ENCODE results near the gene ERGIC1. TPM values are rescaled to one million over a fixed set of nuclear protein-coding genes. Genes with fewer than 3 reads are reported as not detected.

The ERGIC1 gene
- total and polyA plus RNA-seq, 2 of the 13 experiments (the other 11 are each of a cell fraction or from before 2014, with no cell fraction given) = 78.5 to 184 TPM

DNA sequence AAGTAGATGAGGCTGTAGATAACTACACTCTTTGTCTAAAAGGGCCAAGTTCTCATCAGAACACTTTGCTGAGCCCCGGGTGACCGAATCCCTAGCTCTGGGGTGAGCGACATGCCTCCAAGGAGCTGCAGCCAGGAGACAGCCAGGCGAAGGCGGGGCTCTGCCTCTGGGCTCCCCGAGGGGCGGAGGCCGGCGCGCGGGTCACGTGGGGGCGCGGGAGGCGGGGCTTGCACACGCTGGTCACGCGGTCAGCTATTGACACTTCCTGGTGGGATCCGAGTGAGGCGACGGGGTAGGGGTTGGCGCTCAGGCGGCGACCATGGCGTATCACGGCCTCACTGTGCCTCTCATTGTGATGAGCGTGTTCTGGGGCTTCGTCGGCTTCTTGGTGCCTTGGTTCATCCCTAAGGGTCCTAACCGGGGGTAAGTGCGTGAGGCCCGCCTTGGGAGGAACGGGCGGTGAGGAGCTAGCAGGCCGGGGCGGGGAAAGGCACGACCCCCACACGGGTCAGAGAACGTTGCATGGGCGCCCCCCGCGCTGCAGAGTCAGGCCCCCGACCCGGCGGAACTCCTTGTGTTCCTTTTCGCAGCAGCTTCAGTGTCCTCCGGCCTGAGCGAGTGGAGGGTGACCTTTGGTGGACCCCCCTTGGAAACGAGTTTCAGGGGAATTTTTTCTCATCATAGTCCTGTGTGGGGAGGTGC lies 149.6 kb downstream of the ERGIC1 start, which contains the start of gene ATP6V0E1 (continued):
- TF ChIP-seq, protein P1, sequence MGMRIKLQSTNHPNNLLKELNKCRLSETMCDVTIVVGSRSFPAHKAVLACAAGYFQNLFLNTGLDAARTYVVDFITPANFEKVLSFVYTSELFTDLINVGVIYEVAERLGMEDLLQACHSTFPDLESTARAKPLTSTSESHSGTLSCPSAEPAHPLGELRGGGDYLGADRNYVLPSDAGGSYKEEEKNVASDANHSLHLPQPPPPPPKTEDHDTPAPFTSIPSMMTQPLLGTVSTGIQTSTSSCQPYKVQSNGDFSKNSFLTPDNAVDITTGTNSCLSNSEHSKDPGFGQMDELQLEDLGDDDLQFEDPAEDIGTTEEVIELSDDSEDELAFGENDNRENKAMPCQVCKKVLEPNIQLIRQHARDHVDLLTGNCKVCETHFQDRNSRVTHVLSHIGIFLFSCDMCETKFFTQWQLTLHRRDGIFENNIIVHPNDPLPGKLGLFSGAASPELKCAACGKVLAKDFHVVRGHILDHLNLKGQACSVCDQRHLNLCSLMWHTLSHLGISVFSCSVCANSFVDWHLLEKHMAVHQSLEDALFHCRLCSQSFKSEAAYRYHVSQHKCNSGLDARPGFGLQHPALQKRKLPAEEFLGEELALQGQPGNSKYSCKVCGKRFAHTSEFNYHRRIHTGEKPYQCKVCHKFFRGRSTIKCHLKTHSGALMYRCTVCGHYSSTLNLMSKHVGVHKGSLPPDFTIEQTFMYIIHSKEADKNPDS (CRISPR knock-in tag; IDR thresholded peaks at IDR 0.05) = no peak
- TF ChIP-seq EZH2 (conservative IDR thresholded peaks at IDR 0.05; ENCODE audit: low read depth, low read length) = no peak
- no peak for TF ChIP-seq NCOA5 (CRISPR knock-in tag; IDR thresholded peaks at IDR 0.05)
- TF ChIP-seq, protein P2, sequence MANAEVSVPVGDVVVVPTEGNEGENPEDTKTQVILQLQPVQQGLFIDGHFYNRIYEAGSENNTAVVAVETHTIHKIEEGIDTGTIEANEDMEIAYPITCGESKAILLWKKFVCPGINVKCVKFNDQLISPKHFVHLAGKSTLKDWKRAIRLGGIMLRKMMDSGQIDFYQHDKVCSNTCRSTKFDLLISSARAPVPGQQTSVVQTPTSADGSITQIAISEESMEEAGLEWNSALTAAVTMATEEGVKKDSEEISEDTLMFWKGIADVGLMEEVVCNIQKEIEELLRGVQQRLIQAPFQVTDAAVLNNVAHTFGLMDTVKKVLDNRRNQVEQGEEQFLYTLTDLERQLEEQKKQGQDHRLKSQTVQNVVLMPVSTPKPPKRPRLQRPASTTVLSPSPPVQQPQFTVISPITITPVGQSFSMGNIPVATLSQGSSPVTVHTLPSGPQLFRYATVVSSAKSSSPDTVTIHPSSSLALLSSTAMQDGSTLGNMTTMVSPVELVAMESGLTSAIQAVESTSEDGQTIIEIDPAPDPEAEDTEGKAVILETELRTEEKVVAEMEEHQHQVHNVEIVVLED (CRISPR knock-in tag; IDR thresholded peaks at IDR 0.05; ENCODE audit: borderline replicate concordance) = peak; percentile 91
- TF ChIP-seq ZMAT3 (CRISPR knock-in tag; conservative IDR thresholded peaks at IDR 0.05) = no peak; the same call in 1 of the 2 replicates
- 0 out of 2 replicates have a peak, but pooled peaks have one; percentile 62 for TF ChIP-seq ZNF589 (CRISPR knock-in tag; conservative IDR thresholded peaks at IDR 0.05)
- TF ChIP-seq ZNF558 (CRISPR knock-in tag; IDR thresholded peaks at IDR 0.05; ENCODE audit: borderline replicate concordance) = no peak
- TF ChIP-seq, protein P3, sequence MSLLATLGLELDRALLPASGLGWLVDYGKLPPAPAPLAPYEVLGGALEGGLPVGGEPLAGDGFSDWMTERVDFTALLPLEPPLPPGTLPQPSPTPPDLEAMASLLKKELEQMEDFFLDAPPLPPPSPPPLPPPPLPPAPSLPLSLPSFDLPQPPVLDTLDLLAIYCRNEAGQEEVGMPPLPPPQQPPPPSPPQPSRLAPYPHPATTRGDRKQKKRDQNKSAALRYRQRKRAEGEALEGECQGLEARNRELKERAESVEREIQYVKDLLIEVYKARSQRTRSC (CRISPR knock-in tag; IDR thresholded peaks at IDR 0.05; ENCODE audit: low read depth) = no peak
- no peak for TF ChIP-seq TARDBP (CRISPR knock-in tag; IDR thresholded peaks at IDR 0.05)
- peak; percentile 38 for TF ChIP-seq NCOA2 (CRISPR knock-in tag; IDR thresholded peaks at IDR 0.05)
- TF ChIP-seq, protein P4, sequence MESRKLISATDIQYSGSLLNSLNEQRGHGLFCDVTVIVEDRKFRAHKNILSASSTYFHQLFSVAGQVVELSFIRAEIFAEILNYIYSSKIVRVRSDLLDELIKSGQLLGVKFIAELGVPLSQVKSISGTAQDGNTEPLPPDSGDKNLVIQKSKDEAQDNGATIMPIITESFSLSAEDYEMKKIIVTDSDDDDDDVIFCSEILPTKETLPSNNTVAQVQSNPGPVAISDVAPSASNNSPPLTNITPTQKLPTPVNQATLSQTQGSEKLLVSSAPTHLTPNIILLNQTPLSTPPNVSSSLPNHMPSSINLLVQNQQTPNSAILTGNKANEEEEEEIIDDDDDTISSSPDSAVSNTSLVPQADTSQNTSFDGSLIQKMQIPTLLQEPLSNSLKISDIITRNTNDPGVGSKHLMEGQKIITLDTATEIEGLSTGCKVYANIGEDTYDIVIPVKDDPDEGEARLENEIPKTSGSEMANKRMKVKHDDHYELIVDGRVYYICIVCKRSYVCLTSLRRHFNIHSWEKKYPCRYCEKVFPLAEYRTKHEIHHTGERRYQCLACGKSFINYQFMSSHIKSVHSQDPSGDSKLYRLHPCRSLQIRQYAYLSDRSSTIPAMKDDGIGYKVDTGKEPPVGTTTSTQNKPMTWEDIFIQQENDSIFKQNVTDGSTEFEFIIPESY (CRISPR knock-in tag; IDR thresholded peaks at IDR 0.05) = no peak
- peak; percentile 50; the same call in 1 of the 2 replicates for TF ChIP-seq ZNF501 (CRISPR knock-in tag; IDR thresholded peaks at IDR 0.05)
- TF ChIP-seq ATF7-NPFF (CRISPR knock-in tag; IDR thresholded peaks at IDR 0.05; ENCODE audit: low read depth) = peak; percentile 75
- TF ChIP-seq, protein P5, sequence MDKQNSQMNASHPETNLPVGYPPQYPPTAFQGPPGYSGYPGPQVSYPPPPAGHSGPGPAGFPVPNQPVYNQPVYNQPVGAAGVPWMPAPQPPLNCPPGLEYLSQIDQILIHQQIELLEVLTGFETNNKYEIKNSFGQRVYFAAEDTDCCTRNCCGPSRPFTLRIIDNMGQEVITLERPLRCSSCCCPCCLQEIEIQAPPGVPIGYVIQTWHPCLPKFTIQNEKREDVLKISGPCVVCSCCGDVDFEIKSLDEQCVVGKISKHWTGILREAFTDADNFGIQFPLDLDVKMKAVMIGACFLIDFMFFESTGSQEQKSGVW (CRISPR knock-in tag; IDR thresholded peaks at IDR 0.05; ENCODE audit: borderline replicate concordance) = no peak
- no peak for TF ChIP-seq STAT5B (CRISPR knock-in tag; IDR thresholded peaks at IDR 0.05)
- TF ChIP-seq ZNF441 (CRISPR knock-in tag; IDR thresholded peaks at IDR 0.05; ENCODE audit: borderline replicate concordance) = no peak
- no peak for TF ChIP-seq NONO (IDR thresholded peaks at IDR 0.05)
- peak; percentile 70 for TF ChIP-seq NONO (CRISPR knock-in tag; conservative IDR thresholded peaks at IDR 0.05)
- 0 out of 2 replicates have a peak, but pooled peaks have one; percentile 18 for TF ChIP-seq ZNF230 (CRISPR knock-in tag; IDR thresholded peaks at IDR 0.05)
